Measurements from ENCODE around the gene HAUS3. TPM values are rescaled to one million over a fixed set of nuclear protein-coding genes. Genes with fewer than 3 reads are reported as not detected.

HAUS3 gene
- total and polyA plus RNA-seq, 2 of the 8 experiments (the other 6 are each of a cell fraction or from before 2014, with no cell fraction given) = 3.2 to 14.8 TPM

- TF ChIP-seq CHD1 (IDR thresholded peaks at IDR 0.05; ENCODE audit: low read depth, low read length) = no peak
- TF ChIP-seq TBP (IDR thresholded peaks at IDR 0.05; ENCODE audit: low read depth, low read length) = no peak
- no peak for TF ChIP-seq GABPA (IDR thresholded peaks at IDR 0.05; ENCODE audit: borderline replicate concordance, insufficient read depth, low read length)
- no peak for TF ChIP-seq HDAC6 (IDR thresholded peaks at IDR 0.05; ENCODE audit: low read depth, low read length)
- no peak for TF ChIP-seq GTF2F1 (IDR thresholded peaks at IDR 0.05; ENCODE audit: borderline replicate concordance, low read depth, low read length)
- TF ChIP-seq CTBP2 (IDR thresholded peaks at IDR 0.05; ENCODE audit: borderline replicate concordance, insufficient read depth, insufficient read length, low read length) = no peak
Observed at GRCh38 chr4:2289955-2290333, 48.0 kb upstream of the HAUS3 start (continued).
